IPS-NIHi7 (cell line): Measurements from ENCODE around the gene SLC25A11.
A peak's percentile ranks its signal among the peaks of the same experiment; 100 is the strongest.

Experiments used
- DNase-seq: peaks from one replicate; pipeline ENCODE4 v3.0.0; 2012; ENCODE audit warnings: mixed read lengths; ENCODE audit errors: extremely low spot score

SLC25A11 gene

GRCh38 chr17:4895657-4896331, 44.1 kb downstream of the SLC25A11 start:
- peak; percentile 78 for DNase-seq

GRCh38 chr17:4895121-4895520, 44.7 kb downstream of the SLC25A11 start:
- DNase-seq: no peak

GRCh38 chr17:4893721-4894560, 45.9 kb downstream of the SLC25A11 start:
- no peak for DNase-seq

GRCh38 chr17:4893272-4893671, 46.6 kb downstream of the SLC25A11 start:
- DNase-seq: no peak

GRCh38 chr17:4892499-4893221, 47.2 kb downstream of the SLC25A11 start:
- no peak for DNase-seq

- DNase-seq: no peak
Observed at GRCh38 chr17:4891411-4892410, 48.1 kb downstream of the SLC25A11 start.

- no peak for DNase-seq
Observed at GRCh38 chr17:4887581-4887980, 52.3 kb downstream of the SLC25A11 start.
